ENCODE measurements around the gene C2CD4C.
"Not testable (repeated sequence)": the region's sequence is repeated elsewhere in the genome, so short reads cannot be mapped to it uniquely, and the experiment has no call there.

The C2CD4C gene

DNA sequence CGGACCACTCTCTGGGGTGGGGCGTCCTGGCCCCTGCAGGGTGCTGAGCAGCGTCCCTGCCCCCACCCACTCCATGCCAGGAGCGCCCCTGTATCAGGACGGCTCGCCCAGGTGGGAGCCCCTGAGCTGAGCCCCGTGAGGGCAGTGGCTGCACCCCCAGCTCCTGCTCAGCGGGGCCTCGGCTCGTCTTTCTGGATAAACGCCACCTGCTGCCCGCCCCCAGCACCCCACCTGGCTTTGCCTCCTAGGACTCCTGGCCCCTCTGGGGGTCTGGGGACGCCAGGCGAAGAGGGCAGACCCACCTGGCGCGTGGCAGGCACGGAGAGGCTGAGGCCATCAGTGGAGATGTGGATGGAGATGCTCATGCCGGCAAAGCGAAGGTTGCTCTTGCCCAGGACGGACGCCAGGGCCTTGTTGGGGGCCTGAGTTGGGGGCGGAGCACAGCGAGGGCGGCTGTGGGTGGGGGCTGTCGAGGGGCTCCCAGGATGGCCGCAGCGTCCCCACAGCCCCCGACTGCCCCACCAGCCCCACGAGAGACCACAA lies 29.5 kb upstream of the C2CD4C start:
- DNase-seq (ENCODE audit: low read depth) = no peak

GRCh38 chr19:437041-437440 lies 28.1 kb upstream of the C2CD4C start:
- DNase-seq (ENCODE audit: low read depth) = no peak

DNA sequence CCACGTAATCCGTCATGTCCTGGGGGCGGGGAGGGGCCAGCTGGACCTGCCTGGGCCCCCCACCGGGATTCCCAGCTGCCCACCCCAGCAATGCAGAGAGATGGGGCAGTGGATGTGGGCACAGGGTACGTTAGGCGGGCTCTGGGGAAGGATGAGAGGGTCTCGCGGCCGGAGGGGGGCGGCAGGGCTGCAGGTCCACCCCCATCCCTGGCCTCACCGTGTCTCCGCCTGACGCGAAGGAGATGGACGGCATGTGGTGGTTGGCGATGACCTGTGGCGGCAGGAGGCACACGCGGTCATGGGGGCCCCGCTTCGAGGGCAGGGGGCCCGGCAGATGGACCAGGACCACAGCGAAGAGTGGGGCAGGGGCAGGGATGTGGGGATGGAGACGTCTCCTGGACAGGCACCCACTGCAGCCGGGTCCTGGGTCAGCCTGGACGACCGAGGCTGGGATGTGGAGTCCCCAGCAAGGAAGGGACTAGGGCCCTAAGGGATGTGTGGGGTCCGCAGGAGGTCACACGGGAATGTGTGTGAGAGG lies 27.5 kb upstream of the C2CD4C start:
- DNase-seq (ENCODE audit: low read depth) = no peak

DNA sequence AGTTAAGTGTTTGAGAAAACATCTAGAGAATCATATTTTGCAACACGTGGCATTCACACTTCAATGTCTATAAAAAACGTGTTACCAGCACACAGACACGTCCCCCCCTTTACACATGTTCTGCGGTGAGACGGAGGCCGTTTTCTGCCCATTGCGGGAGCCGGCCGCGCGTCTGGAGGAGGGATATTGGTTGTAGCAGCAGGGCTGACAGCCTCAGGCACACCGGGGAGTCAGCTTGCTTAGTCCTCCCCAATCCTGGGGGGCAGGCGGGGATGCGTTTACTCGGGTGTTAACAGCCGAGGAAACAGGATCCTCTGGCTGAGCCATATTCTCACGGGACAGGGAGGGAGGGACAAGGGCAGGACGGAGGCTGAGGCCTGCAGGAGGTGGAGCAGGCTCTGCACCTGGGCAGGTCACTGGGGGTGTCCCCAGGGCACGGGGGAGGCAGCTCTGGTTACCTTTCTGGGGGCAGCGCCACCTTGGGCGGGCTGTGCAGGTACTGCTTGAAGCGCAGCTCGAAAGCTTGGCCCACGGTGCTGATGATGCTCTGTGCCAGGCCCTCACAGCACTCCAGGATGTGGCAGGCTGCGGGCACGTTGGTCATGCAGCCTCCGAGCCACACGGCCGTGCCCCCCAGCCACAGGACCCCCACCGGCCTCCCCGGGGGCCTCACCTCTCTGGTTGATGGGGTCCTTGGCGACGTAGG lies 26.9 kb upstream of the C2CD4C start:
- no peak for DNase-seq (ENCODE audit: low read depth)

GRCh38 chr19:435056-435706 lies 26.2 kb upstream of the C2CD4C start:
- no peak for DNase-seq (ENCODE audit: low read depth)

GRCh38 chr19:434152-434960 lies 25.4 kb upstream of the C2CD4C start:
- DNase-seq (ENCODE audit: low read depth) = no peak

GRCh38 chr19:430701-431100 lies 21.8 kb upstream of the C2CD4C start:
- DNase-seq (ENCODE audit: low read depth) = no peak

- no peak for DNase-seq (ENCODE audit: low read depth)
These were observed 19.2 kb upstream of the C2CD4C start for GRCh38 chr19:428149-428548.

DNA sequence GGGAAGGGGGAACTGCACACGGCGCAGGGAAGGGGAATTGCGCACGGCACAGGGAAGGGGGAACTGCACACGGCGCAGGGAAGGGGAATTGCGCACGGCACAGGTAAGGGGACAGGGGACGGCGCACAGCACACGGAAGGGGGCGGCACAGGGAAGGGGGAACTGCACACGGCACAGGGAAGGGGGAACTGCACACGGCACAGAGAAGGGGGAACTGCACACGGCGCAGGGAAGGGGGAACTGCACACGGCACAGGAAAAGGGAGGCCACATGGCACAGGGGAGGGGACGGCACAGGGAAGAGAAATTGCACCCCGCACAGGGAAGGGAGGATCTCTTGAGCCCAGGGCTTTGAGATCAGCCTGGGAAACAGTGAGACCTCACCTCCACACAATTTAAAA lies 18.7 kb upstream of the C2CD4C start:
- not testable (repeated sequence) for DNase-seq (ENCODE audit: low read depth)

DNA sequence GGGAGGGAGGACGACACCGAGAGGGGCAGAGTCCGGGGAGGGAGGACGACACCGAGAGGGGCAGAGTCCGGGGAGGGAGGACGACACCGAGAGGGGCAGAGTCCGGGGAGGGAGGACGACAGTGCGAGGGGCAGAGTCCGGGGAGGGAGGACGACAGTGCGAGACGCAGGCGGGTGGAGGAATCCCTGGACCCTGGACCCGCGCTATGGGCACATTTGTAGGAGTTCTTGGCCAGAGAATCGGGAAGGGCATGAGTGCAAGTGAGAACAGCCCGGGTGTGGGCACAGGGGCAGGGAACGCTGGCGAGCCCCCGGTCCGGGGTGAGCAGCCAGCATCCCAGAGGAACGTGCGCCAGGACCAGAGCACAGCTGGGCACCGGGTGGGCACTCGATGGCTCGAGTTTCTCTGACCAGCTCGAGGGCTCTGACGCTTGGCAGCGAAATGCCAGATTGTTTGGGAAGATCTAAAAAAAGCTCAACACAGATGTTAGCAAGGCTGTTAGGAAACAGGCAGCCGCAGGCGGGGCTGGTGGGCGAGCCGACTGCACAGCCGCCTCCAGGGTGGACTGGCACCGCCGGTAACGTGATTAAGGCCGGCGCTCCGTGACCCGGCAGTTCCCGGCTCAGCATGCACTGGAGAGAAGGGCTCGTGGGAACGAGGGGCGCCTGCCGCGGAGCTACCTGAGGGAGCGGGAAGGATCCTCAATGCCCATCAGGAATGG lies 17.9 kb upstream of the C2CD4C start:
- DNase-seq (ENCODE audit: low read depth) = no peak

DNA sequence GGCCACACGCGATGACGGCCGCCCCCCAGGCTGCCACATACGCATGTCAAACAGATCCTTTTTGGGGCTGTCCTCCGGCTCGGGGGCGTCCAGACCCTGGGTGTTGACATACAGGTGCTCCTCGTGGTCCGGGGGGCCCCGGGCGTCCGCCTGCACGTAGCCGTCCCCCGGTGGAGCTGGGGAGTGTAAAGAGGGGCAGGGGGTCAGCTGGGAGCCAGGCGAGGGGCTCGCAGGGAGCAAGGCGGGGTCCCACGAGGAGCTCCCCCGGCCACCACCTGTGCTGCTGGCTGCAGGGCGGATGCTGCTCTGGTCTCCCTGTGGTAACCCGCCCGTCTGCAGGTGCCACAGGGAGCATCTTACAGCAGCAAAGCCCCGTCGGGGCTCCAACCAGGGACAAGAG lies 16.1 kb upstream of the C2CD4C start:
- DNase-seq (ENCODE audit: low read depth) = no peak

GRCh38 chr19:424546-424945 lies 15.6 kb upstream of the C2CD4C start:
- DNase-seq (ENCODE audit: low read depth) = no peak

DNA sequence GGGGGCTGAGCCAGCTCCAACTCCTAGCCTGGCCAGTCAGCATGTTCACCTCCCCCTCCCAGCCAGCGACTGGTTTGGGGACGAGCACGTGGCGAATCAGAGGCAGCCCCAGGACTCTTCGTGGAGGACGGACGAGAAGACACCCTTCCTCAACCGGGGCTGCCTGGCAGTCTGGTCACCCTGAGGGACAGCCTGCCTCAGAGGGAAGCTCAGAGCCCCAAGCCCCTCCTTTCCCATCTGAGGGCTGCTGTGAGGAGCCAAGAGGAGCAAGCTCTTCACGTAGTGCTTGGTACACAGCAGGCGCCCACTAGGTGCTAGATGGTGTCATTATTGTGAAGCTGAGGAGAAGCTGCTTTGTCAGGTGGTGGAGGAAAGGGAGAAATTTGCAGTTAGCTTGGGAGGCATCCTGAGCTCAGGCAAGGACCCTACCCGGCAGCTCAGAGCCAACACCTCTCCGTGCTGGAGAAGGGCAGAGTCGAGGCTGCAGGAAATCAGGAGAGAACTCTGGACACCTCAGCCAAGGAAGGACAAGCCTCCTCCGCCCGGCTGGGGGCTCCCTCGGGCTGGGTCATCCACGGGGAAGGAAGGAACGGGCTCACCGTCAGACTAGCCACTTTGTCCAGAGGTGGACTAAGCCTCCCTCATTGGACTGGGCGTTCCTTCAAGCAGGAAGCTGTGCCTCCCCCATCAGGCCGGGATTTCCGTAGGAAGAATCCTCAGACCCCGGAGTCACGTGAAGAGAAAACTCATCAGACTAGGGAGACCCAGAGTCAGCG lies 14.9 kb upstream of the C2CD4C start:
- DNase-seq (ENCODE audit: low read depth) = no peak

GRCh38 chr19:422917-423226 lies 13.9 kb upstream of the C2CD4C start:
- not testable (repeated sequence) for DNase-seq (ENCODE audit: low read depth)

DNA sequence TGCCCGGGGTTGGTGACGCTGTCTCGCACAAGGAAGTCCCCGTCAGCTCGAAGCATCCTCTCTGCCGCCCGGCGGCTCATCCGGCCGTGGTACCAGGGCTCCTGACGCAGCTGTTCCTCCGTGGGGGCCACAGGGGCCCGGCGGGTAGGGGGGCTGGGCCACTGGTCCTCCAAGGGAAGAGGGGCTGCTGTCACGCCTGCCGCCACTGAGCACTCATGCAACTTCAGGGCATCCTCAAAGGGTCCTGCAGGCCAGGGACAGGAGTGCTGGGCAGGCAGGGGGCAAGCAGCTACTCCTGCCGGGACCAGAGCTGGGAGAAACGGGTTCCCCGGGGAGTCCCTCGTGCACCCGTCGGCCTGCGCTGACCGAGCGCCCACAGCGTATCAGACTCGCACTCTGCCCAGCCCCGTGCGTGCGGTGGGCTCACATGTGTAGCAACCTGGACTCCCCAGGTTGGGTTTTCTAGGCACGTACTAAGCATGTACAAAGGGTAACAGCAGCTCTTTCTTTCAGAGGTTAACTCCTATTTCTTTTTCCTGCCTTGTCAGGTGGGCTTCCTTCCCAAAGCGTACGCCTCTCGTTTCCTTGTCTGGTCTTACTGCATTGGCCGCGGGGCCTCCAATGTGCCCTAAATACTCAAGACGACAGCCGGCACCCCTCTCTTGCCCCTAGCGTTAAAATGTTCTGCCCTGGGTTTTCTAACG lies 13.4 kb upstream of the C2CD4C start:
- DNase-seq (ENCODE audit: low read depth) = no peak

DNA sequence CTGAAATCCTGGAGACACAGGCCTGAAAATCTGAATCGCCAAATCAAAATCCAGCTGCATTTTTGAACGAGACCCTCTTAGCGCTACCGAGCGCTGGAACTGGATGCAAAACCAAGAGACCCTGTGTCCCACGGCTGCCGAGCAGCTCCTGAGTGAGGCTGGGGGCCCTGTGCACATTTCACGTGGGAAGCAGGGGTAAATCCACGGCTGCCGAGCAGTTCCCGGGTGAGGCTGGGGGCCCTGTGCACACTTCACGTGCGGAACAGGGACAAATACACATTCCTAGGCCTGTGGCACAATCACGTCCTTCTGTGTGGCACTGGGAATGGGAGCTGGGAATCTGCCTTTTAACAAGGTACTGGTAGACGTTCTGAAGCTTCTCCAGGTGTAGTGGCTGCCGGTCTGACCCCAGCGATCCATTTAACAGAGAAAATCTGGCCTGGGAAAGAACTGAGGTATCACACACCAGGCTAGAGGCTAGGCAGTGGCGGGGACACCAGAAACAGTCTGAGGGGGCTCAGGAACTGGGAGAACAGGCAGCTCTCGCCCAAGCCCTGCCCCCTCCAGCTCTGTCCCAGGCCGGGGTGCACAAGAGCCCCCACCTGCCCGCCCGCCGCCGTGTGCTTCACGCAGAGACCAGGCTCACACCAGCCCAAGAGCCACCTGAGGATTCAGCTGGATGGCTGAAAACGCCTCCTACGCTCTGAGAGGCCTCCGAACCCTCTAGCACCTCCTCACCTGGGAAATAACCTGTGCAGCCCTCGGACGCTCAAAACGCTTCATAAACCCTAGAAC lies 11.0 kb upstream of the C2CD4C start:
- DNase-seq (ENCODE audit: low read depth) = no peak

DNA sequence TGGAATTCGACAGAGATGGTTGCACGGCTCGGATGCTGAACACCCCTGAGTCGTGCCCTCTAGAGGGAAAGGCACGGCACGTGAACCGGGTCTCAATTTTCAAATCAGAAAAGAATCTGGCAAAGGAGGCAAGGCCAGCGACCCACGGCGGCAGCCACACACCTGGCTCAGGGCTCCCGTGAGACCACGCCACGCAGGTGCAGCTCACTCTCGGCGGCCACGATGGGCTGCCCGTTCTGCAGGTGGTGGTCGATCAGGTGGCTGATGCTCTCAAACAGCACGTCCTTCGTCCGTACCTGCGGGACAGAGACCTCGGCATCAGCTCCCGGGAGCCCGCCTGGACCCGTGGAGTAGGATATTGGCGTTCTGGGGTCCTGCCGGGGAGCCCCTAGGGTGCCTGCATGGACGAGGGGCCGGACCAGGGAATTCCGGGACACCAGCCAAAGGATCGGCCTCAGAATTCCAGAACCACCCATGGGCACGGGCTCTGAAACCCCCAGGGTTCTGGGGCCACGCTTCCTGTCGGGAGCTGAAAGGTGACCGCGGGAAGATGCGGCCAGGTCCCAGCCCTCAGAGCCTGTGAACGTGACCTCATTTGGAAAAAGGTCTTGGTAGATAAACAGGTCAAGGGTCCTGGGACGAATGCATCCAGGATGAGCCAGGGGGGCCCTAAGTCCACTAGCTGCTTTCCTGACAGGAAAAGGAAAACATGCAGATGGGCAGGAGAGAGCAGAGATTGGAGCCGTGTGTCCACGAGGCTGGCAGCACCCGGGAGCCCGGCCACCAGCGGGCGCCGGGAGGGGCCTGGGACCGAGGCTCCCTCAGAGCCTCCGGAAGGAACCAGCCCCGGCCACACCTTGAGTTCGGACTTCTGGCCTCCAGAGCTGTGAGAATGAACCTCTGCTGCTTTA lies 10.1 kb upstream of the C2CD4C start:
- no peak for DNase-seq (ENCODE audit: low read depth)

DNA sequence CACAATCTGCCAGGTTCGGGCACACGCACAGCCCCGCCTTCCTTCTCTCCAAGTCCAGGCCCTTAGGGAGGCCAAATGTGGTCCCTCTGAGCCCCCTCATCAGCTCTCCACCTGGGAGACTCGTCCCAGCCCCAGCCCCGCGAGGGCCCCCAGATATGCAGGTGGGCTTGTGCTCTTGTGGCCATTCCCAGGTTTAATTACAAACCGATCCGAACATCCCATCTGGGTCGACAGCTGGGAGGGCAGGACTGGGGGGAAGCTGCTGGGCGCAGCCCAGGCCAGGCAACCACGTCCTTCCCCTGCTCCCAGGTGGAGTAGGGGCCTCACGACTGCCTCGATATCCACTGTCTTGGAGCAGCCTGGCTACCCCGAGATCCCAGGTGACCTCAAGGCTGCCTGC lies 7.5 kb upstream of the C2CD4C start:
- DNase-seq (ENCODE audit: low read depth) = no peak

DNA sequence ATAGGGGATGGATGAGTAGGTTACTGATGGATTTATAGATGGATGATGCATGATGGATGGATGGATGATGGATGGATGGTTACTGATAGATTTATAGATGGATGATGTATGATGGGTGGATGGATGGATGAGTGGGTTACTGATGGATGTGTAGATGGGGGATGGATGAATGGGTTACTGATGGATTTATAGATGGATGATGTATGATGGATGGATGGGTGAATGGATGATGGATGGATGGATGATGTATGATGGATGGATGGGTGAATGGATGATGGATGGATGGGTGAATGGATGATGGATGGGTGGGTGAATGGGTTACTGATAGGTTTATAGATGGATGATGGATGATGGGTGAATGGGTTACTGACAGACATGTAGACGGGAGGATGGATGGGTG lies 6.3 kb upstream of the C2CD4C start:
- DNase-seq (ENCODE audit: low read depth) = no peak
